Renal pelvis (tissue), 12 donors: ENCODE measurements around the gene DHFR2. TPM values are rescaled to one million over a fixed set of nuclear protein-coding genes. Genes with fewer than 3 reads are reported as not detected.
"Not testable (repeated sequence)": the region's sequence is repeated elsewhere in the genome, so short reads cannot be mapped to it uniquely, and the experiment has no call there.

Experiments
- DNase-seq: peaks from one replicate; pipeline ENCODE4 v3.0.0-alpha.2; 2013
- long read RNA-seq, 16 experiments: transcript quantifications; one replicate each; lab custom pipeline, GENCODE V29; 2026
- polyA plus RNA-seq, 3 donors: library from polyadenylated mRNA; unstranded; fragments of 120-200 nt; gene quantifications; one replicate each; pipeline ENCODE4 v1.2.1, GENCODE V29; 2013; ENCODE audit not compliant: insufficient read length in 3 of 3

The DHFR2 gene
- polyA plus RNA-seq, result 10 to 100 TPM in 2 of 3 donors, 1 to 10 TPM in 1; 9.0 to 11.7 (median 10.0) TPM
- long read RNA-seq, donor 1, full-length matches to known transcripts, result 3 of 3 reads
- long read RNA-seq, donor 1, partial matches to known transcripts, result 0 of 3 reads
- long read RNA-seq, donor 1, other reads (novel, unspliced or antisense), result 0 of 3 reads
- long read RNA-seq, donor 2, full-length matches to known transcripts, result 3 of 3 reads
- long read RNA-seq, donor 2, partial matches to known transcripts, result 0 of 3 reads
- long read RNA-seq, donor 2, other reads (novel, unspliced or antisense), result 0 of 3 reads
- long read RNA-seq, donor 3, full-length matches to known transcripts, result 13 of 13 reads
- long read RNA-seq, donor 3, partial matches to known transcripts, result 0 of 13 reads
- long read RNA-seq, donor 3, other reads (novel, unspliced or antisense), result 0 of 13 reads
- long read RNA-seq, donor 4, partial matches to known transcripts, result 0 of 2 reads
- long read RNA-seq, donor 4, other reads (novel, unspliced or antisense), result 0 of 2 reads
- long read RNA-seq, donor 5, partial matches to known transcripts, result 0 of 1 reads
- long read RNA-seq, donor 5, other reads (novel, unspliced or antisense), result 0 of 1 reads
- long read RNA-seq, donor 6, full-length matches to known transcripts, result 3 of 3 reads
- long read RNA-seq, donor 6, partial matches to known transcripts, result 0 of 3 reads
- long read RNA-seq, donor 6, other reads (novel, unspliced or antisense), result 0 of 3 reads
- long read RNA-seq, donor 7, result 0 reads
- long read RNA-seq, donor 8, full-length matches to known transcripts, result 1 of 1 reads
- long read RNA-seq, donor 8, partial matches to known transcripts, result 0 of 1 reads
- long read RNA-seq, donor 8, other reads (novel, unspliced or antisense), result 0 of 1 reads
- long read RNA-seq, donor 9, transcript DHFR2-201 (2 exons, 3,927 nt), result major isoform, 8 of 8 reads
- long read RNA-seq, donor 9, partial matches to known transcripts, result 0 of 8 reads
- long read RNA-seq, donor 9, other reads (novel, unspliced or antisense), result 0 of 8 reads
- long read RNA-seq, donor 10, full-length matches to known transcripts, result 4 of 4 reads
- long read RNA-seq, donor 10, partial matches to known transcripts, result 0 of 4 reads
- long read RNA-seq, donor 10, other reads (novel, unspliced or antisense), result 0 of 4 reads
- long read RNA-seq, donor 11, full-length matches to known transcripts, result 5 of 5 reads
- long read RNA-seq, donor 11, partial matches to known transcripts, result 0 of 5 reads
- long read RNA-seq, donor 11, other reads (novel, unspliced or antisense), result 0 of 5 reads
- long read RNA-seq, donor 12, partial matches to known transcripts, result 0 of 2 reads
- long read RNA-seq, donor 12, other reads (novel, unspliced or antisense), result 0 of 2 reads
- long read RNA-seq, donor 13, full-length matches to known transcripts, result 2 of 2 reads
- long read RNA-seq, donor 13, partial matches to known transcripts, result 0 of 2 reads
- long read RNA-seq, donor 13, other reads (novel, unspliced or antisense), result 0 of 2 reads
- long read RNA-seq, donor 14, result 0 reads
- long read RNA-seq, donor 15, full-length matches to known transcripts, result 7 of 7 reads
- long read RNA-seq, donor 15, partial matches to known transcripts, result 0 of 7 reads
- long read RNA-seq, donor 15, other reads (novel, unspliced or antisense), result 0 of 7 reads
- long read RNA-seq, donor 16, transcript DHFR2-201 (2 exons, 3,927 nt), result major isoform, 8 of 8 reads
- long read RNA-seq, donor 16, partial matches to known transcripts, result 0 of 8 reads
- long read RNA-seq, donor 16, other reads (novel, unspliced or antisense), result 0 of 8 reads

DNA sequence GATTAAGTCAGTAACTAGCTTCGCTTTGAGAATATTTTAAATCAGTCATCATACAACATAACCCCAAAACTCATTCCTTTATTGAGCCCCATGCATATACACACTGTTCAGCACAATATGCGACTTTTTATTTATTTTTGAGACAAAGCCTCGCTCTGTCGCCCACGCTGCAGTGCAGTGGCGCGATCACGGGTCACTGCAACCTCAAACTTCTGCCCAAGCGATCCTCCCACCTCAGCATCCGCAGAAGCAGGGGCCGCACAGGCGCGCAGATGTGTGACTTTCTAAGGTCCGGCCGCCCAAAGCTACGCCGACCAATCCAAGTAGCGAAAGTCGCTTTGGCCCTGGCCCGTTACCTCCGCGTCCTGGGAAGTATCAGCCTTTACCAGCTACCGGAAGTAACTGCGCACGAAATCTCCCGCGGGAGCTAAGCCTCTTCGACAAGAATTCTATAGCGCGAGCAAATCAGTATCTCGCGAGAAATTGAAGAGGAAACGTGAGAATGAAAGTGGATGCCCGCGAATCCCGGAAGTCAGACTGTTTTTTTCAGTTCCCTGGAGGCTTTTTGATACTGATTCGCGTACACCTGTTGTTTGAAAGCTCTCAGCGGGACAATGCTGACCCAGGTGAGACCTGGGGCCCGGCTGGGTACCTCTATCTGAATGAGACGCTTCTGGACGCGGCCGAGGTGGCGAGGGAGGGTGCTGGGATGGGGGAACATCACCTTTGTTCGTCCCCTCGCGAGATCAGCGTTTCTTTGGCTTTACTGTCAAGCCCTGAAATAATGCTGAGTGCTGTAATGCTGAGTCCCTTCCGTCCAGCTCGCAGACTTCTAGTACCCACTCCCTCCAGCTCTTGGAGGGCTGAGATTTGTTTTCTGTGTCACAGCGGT, at the start of gene DHFR2, which contains the start of gene NSUN3:
DHFR2 (minus strand) TSS at position 404 of the 892 bp plus-strand sequence. CDS start 1,405 bp downstream, outside the sequence.
NSUN3 (plus strand) TSS at position 549 of the 892 bp plus-strand sequence; CDS start at position 615, 66 bp downstream.
- DNase-seq, result peak; percentile 98

DNA sequence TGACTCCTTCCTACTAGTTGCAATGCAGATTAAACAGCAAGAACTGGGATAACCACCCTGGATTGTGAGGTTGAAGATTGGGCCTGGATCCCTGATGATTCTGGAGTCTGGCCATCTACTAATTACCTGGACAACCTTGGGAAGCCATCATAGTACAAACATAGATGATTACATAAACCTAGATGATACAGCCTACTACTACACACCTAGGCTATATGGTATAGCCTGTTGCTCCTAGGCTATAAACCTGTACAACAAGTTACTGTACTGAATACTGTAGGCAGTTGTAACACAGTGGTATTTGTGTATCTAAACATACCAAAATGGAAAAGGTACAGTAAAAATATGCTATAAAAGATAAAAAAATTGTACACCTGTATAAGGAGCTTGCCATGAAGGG, 48.1 kb upstream of the DHFR2 start:
- DNase-seq, result no peak

- not testable (repeated sequence) for DNase-seq
Measured at GRCh38 chr3:94110232-94110631, 47.5 kb upstream of the DHFR2 start.

DNA sequence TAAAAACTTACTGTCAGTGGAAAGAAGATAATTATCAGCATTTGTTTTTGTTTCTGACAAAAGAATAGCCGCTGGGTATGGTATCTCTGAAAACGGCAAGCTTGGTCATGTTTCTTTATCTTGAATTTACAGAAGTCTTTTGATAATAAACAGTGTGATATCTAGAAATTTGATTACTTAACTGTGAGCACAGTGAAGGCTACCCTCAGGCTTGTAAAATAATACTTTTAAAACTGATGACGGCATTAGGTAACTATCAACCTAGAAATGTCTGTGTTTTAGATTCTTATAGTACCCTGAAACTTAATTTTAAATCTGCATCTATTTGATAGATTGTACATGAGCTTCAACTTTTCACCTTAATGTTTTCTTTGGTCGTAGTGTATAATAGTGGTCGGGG, 43.6 kb upstream of the DHFR2 start:
- DNase-seq, result no peak

DNA sequence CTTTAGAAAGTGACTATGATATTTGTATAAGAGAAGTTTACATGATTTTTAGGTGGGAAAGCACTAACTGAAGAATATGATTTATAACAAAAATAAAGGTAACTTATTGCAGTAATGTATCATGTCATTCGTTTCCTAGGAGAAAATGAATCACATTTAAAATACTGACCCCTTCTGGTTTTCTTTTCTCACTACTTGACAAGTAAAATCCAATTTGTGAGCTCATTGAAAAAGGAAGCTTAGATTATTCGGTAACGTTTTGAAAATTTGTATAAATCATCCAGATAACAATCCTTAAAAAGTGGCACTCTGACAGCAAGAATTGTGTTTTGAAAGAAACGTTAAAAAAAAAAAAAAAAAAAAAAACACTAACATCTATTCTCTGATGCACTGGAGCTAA, 39.1 kb upstream of the DHFR2 start:
- DNase-seq, result no peak

DNA sequence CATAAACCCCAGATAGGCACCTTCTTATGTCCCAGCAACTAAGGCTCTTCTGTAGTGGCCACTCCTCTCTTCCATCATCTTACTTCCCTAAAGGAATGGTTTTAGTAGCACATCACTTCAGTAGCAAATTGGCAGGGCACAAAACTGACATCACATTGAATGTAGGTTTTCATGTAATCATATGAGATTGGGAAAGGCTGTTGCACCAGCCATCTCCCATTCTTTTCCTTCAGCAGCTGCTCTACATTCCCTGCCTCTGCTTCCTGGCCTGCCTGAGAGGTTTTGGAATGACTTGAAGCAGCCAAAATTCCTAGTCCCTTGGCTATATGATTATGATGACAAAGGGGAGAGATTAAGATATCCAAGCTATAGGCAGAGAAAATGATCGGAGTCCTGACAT, 36.6 kb upstream of the DHFR2 start:
- DNase-seq, result no peak

DNA sequence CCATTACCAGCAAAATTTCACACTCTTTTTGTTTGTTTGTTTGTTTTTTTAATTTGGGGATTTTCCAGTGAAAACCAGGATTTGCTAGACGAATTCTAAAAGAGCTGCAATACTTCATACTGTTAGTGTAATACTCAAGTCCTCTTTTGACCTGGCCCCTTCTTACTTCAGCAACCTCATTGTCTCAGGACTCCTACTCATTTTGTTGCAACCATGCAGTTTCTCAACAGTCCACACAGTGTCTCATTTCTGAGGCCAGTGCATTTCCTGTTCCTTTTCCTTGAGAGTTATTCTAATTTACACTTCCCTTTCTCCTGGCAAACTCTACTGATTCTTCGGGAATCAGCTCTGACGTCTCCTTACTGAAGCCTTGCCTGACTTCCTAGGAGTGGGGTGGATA, 35.7 kb upstream of the DHFR2 start:
- no peak for DNase-seq

DNA sequence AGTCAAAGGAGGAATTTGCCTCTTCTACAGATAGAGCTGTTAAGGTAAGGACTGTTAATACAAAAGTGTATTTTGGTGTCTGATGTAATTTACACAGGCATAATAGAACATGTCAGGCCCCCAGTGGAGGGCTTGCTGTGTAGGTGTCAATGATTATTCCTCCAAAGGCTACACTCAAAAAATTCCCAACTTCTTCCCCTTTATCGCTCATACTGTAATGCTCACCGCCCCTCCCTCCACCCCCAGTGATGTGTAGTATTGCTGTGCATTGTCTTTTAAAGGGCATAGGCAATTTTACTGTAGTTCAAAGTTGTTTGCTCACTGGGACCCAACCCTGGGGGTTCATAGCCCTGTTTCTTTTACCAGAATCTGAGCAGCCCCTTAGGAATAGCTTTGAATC, 32.4 kb upstream of the DHFR2 start:
- no peak for DNase-seq

GRCh38 chr3:94093151-94093550, 30.4 kb upstream of the DHFR2 start:
- DNase-seq, result no peak

- no peak for DNase-seq
Measured at GRCh38 chr3:94092086-94092485, 29.4 kb upstream of the DHFR2 start.

GRCh38 chr3:94089126-94089525, 26.4 kb upstream of the DHFR2 start:
- no peak for DNase-seq

- no peak for DNase-seq
Measured at GRCh38 chr3:94083261-94083660, 20.5 kb upstream of the DHFR2 start.

DNA sequence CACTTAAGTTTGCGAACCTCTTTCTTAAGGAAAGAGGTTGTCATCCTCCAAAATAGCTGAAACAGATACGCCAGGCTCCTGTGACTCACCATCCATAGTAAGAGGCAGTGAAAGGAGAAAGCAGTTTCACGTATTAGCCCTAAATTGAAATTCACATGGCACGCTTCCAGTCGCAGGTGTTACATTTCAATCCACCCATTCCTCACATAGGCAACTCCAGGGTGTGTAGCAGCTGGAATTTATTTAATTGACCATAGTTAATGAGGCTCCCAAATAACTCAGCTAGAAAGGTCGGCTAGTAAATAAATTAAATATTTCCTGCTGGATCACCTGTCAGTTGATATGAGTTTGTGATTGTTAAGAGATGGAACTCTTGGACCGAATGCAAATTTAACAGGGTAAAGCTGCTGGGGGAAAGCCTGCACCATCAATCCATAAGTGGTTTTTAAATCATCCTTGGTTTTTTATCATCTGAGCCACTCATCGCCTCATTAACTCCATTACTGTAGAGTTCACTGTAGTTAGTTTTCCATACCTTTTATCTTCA, 19.7 kb upstream of the DHFR2 start:
- DNase-seq, result no peak

- no peak for DNase-seq
Measured at GRCh38 chr3:94081884-94082283, 19.2 kb upstream of the DHFR2 start.

DNA sequence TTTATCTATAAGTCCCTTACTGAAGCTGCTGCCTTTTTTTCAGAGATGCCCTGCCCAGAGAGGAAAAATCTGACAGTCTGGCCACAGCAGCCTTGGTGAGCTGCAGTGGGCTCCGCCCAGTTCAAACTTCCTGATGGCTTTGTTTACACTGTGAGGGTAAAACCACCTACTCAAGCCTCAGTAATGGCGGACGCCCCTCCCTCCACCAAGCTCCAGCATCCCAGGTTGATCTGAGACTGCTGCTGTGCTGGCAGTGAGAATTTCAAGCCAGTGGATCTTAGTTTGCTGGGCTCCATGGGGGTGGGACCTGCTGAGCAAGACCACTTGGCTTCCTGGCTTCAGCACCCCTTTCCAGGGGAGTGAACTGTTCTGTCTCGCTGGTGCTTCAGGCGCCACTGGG, 17.8 kb upstream of the DHFR2 start:
- not testable (repeated sequence) for DNase-seq

- DNase-seq, result no peak
Measured at GRCh38 chr3:94076055-94076454, 13.3 kb upstream of the DHFR2 start.

- no peak for DNase-seq
Measured at GRCh38 chr3:94071713-94072284, 9.1 kb upstream of the DHFR2 start.

GRCh38 chr3:94070341-94070911, 7.7 kb upstream of the DHFR2 start:
- no peak for DNase-seq
